PFSK-1 (cell line): ENCODE measurements around the gene TRAM2.

ENCODE experiments used
- FOXP2 ChIP-seq: optimal IDR thresholded peaks from 2 replicates; pipeline ENCODE3; 2011; ENCODE audit warnings: borderline replicate concordance, control low read depth, inconsistent platforms; ENCODE audit not compliant: insufficient read depth; ENCODE audit errors: extremely low read length, extremely low read depth
- POLR2AphosphoS5 ChIP-seq: IDR thresholded peaks from 2 replicates; pipeline ENCODE4 v1.6.1; 2012; ENCODE audit warnings: low read depth, mild to moderate bottlenecking, control low read depth, low read length, moderate library complexity
- REST ChIP-seq, 2 experiments: IDR thresholded peaks; 2 replicates each; pipeline versions ENCODE4 v1.6.1 to v1.8.0; 2011 to 2012; ENCODE audit warnings: low read depth in 2 of 2, low read length in 2 of 2, control low read depth in 1 of 2, inconsistent platforms in 1 of 2, mild to moderate bottlenecking in 1 of 2, moderate library complexity in 1 of 2; ENCODE audit not compliant: insufficient read depth in 1 of 2
- SIN3A ChIP-seq: IDR thresholded peaks from 2 replicates; pipeline ENCODE4 v1.6.1; 2012; ENCODE audit warnings: mild to moderate bottlenecking, low read length, moderate library complexity, borderline replicate concordance; ENCODE audit not compliant: insufficient read depth
- TAF1 ChIP-seq: IDR thresholded peaks from 2 replicates; pipeline ENCODE4 v1.6.1; 2012; ENCODE audit warnings: low read length, control low read depth, borderline replicate concordance; ENCODE audit not compliant: insufficient read depth

GRCh38 chr6:52611833-52612232 is 35.0 kb upstream of the TRAM2 start:
- TF ChIP-seq REST (IDR thresholded peaks at IDR 0.05; ENCODE audit: insufficient read depth in 1 of 2, low read depth in 2 of 2, low read length in 2 of 2) (no peak), POLR2AphosphoS5 (no peak), SIN3A (no peak), TAF1 (no peak), FOXP2 (no peak)
